Hematopoietic multipotent progenitor cell treated with erythropoietin and hydrocortisone succinate and interleukin-3 and kit ligand, for 15 days (in vitro differentiated cells): Measurements from ENCODE around the gene JPH3.

Experiments
- DNase-seq: peaks from one replicate; pipeline ENCODE4 v3.0.0-alpha.2; 2015; ENCODE audit warnings: low spot score

JPH3 gene

GRCh38 chr16:87602001-87602775 is at the start of gene JPH3:
JPH3 (plus strand) TSS chr16:87602508; CDS start chr16:87603147, 639 bp downstream.
- no peak for DNase-seq

GRCh38 chr16:87552772-87553573 is 49.3 kb upstream of the JPH3 start:
- no peak for DNase-seq

- DNase-seq: no peak
These were observed 47.4 kb upstream of the JPH3 start for GRCh38 chr16:87554754-87555427.

GRCh38 chr16:87555647-87556046 is 46.7 kb upstream of the JPH3 start:
- DNase-seq: no peak

- DNase-seq: no peak
These were observed 45.3 kb upstream of the JPH3 start for GRCh38 chr16:87556941-87557459.

GRCh38 chr16:87558682-87559081 is 43.6 kb upstream of the JPH3 start:
- DNase-seq: no peak

GRCh38 chr16:87559945-87560344 is 42.4 kb upstream of the JPH3 start:
- DNase-seq: no peak

GRCh38 chr16:87560428-87561199 is 41.7 kb upstream of the JPH3 start:
- peak; percentile 8 for DNase-seq

GRCh38 chr16:87561200-87562105 is 40.9 kb upstream of the JPH3 start:
- DNase-seq: no peak

GRCh38 chr16:87562201-87562600 is 40.1 kb upstream of the JPH3 start:
- DNase-seq: no peak

- no peak for DNase-seq
These were observed 39.3 kb upstream of the JPH3 start for GRCh38 chr16:87563022-87563421.

GRCh38 chr16:87563714-87564523 is 38.4 kb upstream of the JPH3 start:
- DNase-seq: no peak

- DNase-seq: no peak
These were observed 37.9 kb upstream of the JPH3 start for GRCh38 chr16:87564524-87564778.

- DNase-seq: no peak
These were observed 32.4 kb upstream of the JPH3 start for GRCh38 chr16:87569601-87570571.

GRCh38 chr16:87570572-87570937 is 31.8 kb upstream of the JPH3 start:
- DNase-seq: no peak

- no peak for DNase-seq
These were observed 31.1 kb upstream of the JPH3 start for GRCh38 chr16:87570938-87571867.

GRCh38 chr16:87571868-87572244 is 30.5 kb upstream of the JPH3 start:
- DNase-seq: no peak

GRCh38 chr16:87572959-87573358 is 29.3 kb upstream of the JPH3 start:
- no peak for DNase-seq
